SK-N-SH treated with all-trans-retinoic acid at 6 μM for 48 hours (cell line): Measurements from ENCODE around the gene TDRD7.

Experiments
- ARNTL ChIP-seq: fragments of 450-650 bp; formaldehyde crosslinking; IDR thresholded peaks from 2 replicates; pipeline ENCODE4 v1.5.0; 2020; ENCODE audit warnings: low read depth, mild to moderate bottlenecking, moderate library complexity, borderline replicate concordance
- RARB ChIP-seq: fragments of 250-450 bp; sonication (Bioruptor Pico); IDR thresholded peaks from 2 replicates; pipeline ENCODE4 v1.8.0; 2021; ENCODE audit warnings: mild to moderate bottlenecking, moderate library complexity

GRCh38 chr9:97484134-97484533 is 72.2 kb downstream of the TDRD7 start:
- no peak for TF ChIP-seq RARB (CRISPR knock-in tag)
- TF ChIP-seq ARNTL, result no peak
